ENCODE measurements around the gene ZNF579.

DNA sequence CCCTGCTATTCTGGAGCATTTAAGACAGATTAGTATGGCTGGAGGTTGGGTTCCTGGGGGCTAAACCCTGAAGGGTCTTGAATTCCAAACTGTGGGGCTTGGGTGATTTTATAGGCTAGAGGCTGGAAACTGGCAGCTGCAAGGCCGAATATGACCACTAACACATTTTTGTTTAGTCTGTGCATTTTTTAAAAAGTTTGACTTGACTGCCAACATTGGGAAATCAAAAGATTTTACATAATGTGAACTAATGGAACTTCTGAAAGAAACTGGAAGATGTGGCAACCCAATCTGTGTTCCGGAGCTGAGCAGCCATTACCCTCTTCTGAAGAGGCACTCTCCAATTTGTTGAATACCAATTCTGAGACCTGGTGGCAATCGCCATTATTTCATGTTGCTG, 38.6 kb upstream of the ZNF579 start:
- TF ChIP-seq POLR2AphosphoS5 (IDR thresholded peaks at IDR 0.05): no peak
- TF ChIP-seq, protein P1, sequence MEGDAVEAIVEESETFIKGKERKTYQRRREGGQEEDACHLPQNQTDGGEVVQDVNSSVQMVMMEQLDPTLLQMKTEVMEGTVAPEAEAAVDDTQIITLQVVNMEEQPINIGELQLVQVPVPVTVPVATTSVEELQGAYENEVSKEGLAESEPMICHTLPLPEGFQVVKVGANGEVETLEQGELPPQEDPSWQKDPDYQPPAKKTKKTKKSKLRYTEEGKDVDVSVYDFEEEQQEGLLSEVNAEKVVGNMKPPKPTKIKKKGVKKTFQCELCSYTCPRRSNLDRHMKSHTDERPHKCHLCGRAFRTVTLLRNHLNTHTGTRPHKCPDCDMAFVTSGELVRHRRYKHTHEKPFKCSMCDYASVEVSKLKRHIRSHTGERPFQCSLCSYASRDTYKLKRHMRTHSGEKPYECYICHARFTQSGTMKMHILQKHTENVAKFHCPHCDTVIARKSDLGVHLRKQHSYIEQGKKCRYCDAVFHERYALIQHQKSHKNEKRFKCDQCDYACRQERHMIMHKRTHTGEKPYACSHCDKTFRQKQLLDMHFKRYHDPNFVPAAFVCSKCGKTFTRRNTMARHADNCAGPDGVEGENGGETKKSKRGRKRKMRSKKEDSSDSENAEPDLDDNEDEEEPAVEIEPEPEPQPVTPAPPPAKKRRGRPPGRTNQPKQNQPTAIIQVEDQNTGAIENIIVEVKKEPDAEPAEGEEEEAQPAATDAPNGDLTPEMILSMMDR (IDR thresholded peaks at IDR 0.05): no peak

Data from transverse colon (tissue), 4 donors.